CD4-positive, alpha-beta T cell (primary cell): Measurements from ENCODE around the gene SMC2. TPM values are rescaled to one million over a fixed set of nuclear protein-coding genes. Genes with fewer than 3 reads are reported as not detected.
A peak's percentile ranks its signal among the peaks of the same experiment; 100 is the strongest.

Source experiments
- ATAC-seq: fragments of 200-7000 bp; cut with Tn5 transposase; one replicate; pipeline ENCODE4 v1.10.0; 2022; ENCODE audit warnings: mild to moderate bottlenecking; ENCODE audit not compliant: poor library complexity
- CTCF ChIA-PET: fragments of 350-600 bp; sonication (Branson Sonifier 250); formaldehyde crosslinking; loops from one replicate; lab custom pipeline; 2021; ENCODE audit warnings: antibody characterized with exemption, inconsistent platforms; lab: Charles Lee
- POLR2A ChIA-PET: fragments of 350-600 bp; sonication (Branson Sonifier 250); formaldehyde crosslinking; loops from one replicate; lab custom pipeline; 2021; ENCODE audit warnings: antibody characterized with exemption, inconsistent platforms; lab: Charles Lee
- DNase-seq, 14 experiments: peaks; one replicate each; pipeline ENCODE4 v3.0.0-alpha.2; 2013 to 2020; ENCODE audit warnings: mixed read lengths in 2 of 14
- H3K27ac ChIP-seq, 2 donors: one replicate each; pipeline versions ENCODE4 v1.5.1 to v1.7.0; 2013; ENCODE audit warnings: low read length in 2 of 2, low read depth in 1 of 2, mild to moderate bottlenecking in 1 of 2
- H3K27me3 ChIP-seq, 2 experiments: 1 replicate in 1 of 2; 2 replicates in 1 of 2; pipeline versions ENCODE4 v1.6.1 to v1.7.0; 2013; ENCODE audit warnings: low read length in 2 of 2, control low read depth in 1 of 2, mild to moderate bottlenecking in 1 of 2, moderate library complexity in 1 of 2; ENCODE audit not compliant: insufficient read depth in 2 of 2, control insufficient read depth in 1 of 2
- H3K36me3 ChIP-seq: one replicate; pipeline ENCODE4 v1.6.1; 2013; ENCODE audit warnings: low read length, control low read depth; ENCODE audit not compliant: insufficient read depth
- H3K4me1 ChIP-seq: one replicate; pipeline ENCODE4 v1.6.1; 2013; ENCODE audit warnings: low read length, control low read depth; ENCODE audit not compliant: insufficient read depth
- H3K4me3 ChIP-seq: one replicate; pipeline ENCODE4 v1.5.1; 2013; ENCODE audit warnings: mild to moderate bottlenecking, low read length, moderate library complexity
- H3K9me3 ChIP-seq, 2 experiments: 1 replicate in 1 of 2; 2 replicates in 1 of 2; pipeline versions ENCODE4 v1.6.1 to v1.7.0; 2013; ENCODE audit warnings: low read length in 2 of 2, mild to moderate bottlenecking in 2 of 2, control low read depth in 1 of 2, moderate library complexity in 1 of 2; ENCODE audit not compliant: control insufficient read depth in 1 of 2, insufficient read depth in 1 of 2
- H3K27ac Mint-ChIP-seq: one replicate; pipeline ENCODE4 v1.8.0; 2020; ENCODE audit warnings: mixed read lengths
- H3K27me3 Mint-ChIP-seq: one replicate; pipeline ENCODE4 v1.8.0; 2021; ENCODE audit warnings: mixed read lengths
- H3K36me3 Mint-ChIP-seq: one replicate; pipeline ENCODE4 v1.8.0; 2021; ENCODE audit warnings: low read depth, mixed read lengths
- H3K4me1 Mint-ChIP-seq: one replicate; pipeline ENCODE4 v1.8.0; 2021; ENCODE audit warnings: low read depth, mixed read lengths
- H3K4me3 Mint-ChIP-seq: one replicate; pipeline ENCODE4 v1.8.0; 2020; ENCODE audit warnings: mild to moderate bottlenecking, mixed read lengths
- H3K9me3 Mint-ChIP-seq: one replicate; pipeline ENCODE4 v1.8.0; 2020; ENCODE audit warnings: mixed read lengths
- intact Hi-C, 2 experiments: fragments of 100-400 bp; cut with DNase I in 1 of 2; cut with micrococcal nuclease in 1 of 2; formaldehyde crosslinking; loops; one replicate each; pipeline versions ENCODE4 v1.15.1 to v1.9.0; 2023 to 2025; cut with DNase I, micrococcal nuclease
- polyA plus RNA-seq, 2 donors: library from polyadenylated mRNA; unstranded; fragments of 120-200 nt; gene quantifications; one replicate each; pipeline ENCODE4 v1.2.1, GENCODE V29; 2013
- total RNA-seq, 174 experiments: library from RNA in 2 of 174; stranded (reverse) in 2 of 174; gene quantifications; one replicate each; pipeline ENCODE4 v1.2.3 and lab custom pipeline; 2021 to 2026
- TF ChIP-seq, protein P1 (sequence below): fragments of 200-600 bp; IDR thresholded peaks from one replicate; pipeline ENCODE4 v1.8.0; 2022; ENCODE audit warnings: antibody characterized with exemption, mild to moderate bottlenecking

The SMC2 gene
- total RNA-seq = 1 to 10 TPM; 2.6 to 2.9 TPM
- 7.9 TPM for polyA plus RNA-seq (2013, experiment 1 of 2)
- polyA plus RNA-seq (2013, experiment 2 of 2) = 8.0 TPM
- 9.1 to 332 (median 45.5) reads per million in 172 experiments for total RNA-seq (lab: John Stamatoyannopoulos, UW)

DNA sequence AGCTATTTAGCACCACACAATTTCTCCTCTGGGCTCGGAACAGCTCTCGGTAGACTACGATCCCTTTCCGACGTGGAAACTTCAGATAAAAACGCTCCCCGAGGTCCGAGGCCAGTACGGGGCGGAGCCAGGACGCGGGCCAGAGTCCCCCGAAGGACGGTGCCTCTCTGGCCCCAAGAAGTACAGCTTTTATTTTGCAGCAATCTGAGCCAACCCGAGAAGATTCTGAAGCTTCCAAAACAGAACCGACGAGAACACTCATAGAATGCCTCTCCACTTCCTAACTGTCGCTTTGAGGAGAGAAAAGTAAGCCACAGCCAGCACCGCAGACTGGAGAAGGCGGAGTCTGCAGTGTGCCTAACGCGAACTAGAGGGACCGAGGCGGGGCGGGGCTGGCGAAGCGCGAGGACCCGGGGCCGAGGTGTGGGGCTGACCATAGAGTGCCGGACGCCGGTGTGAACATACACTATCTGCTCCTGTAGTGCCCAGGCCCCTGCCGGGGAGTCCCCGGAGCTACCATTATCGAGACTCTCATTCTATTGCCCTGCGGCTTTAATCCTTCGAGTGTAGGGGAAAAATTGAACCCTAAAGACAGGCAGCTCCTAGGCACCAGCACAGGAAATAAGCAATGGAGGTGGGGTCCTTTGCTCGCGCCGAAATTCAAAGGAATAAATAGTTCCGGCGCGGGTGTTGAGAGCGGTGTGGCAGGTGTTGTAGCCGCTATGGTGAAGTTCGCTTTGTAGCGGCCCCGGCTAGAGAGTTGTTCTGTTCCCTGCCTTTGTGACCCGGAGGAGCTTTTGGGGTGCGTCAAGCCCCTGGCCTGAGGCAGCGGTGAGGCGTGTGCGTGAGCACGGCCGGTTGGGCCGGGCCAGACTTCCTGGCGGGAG is at the start of gene SMC2:
Gene SMC2 (plus strand): TSS at position 663 of the 887 bp plus-strand sequence. CDS start 1,076 bp downstream, outside the sequence.
- CTCF ChIA-PET = no interaction called here
- DNase-seq (peak; percentile 90 to 96 (median 92)), ATAC-seq (peak; percentile 93)
- Mint-ChIP-seq H3K4me3 (peak within 1 kb of the TSS; percentile 99), H3K4me1 (peaks cover 60% of the 10 kb centered on the region), H3K27ac (peak within 1 kb of the TSS; percentile 99), H3K27me3 (no peaks in the 10 kb centered on the region), H3K9me3 (no peaks in the 10 kb centered on the region), H3K36me3 (peaks cover 14% of the 10 kb centered on the region)
- TF ChIP-seq, protein P1, sequence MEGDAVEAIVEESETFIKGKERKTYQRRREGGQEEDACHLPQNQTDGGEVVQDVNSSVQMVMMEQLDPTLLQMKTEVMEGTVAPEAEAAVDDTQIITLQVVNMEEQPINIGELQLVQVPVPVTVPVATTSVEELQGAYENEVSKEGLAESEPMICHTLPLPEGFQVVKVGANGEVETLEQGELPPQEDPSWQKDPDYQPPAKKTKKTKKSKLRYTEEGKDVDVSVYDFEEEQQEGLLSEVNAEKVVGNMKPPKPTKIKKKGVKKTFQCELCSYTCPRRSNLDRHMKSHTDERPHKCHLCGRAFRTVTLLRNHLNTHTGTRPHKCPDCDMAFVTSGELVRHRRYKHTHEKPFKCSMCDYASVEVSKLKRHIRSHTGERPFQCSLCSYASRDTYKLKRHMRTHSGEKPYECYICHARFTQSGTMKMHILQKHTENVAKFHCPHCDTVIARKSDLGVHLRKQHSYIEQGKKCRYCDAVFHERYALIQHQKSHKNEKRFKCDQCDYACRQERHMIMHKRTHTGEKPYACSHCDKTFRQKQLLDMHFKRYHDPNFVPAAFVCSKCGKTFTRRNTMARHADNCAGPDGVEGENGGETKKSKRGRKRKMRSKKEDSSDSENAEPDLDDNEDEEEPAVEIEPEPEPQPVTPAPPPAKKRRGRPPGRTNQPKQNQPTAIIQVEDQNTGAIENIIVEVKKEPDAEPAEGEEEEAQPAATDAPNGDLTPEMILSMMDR = no peak
- intact Hi-C loops = loop anchor here (2.0 to 10.0 kb wide), 6 partner anchors 82 to 1601 kb away; partner anchors contain the start of genes FKTN (in 2 of the 2), NIPSNAP3A (in 1 of the 2), SLC44A1 (in 1 of the 2) and TMEM38B (in 1 of the 2)
- Histone ChIP-seq H3K9me3 (no peaks in the 10 kb centered on the region), H3K27ac (peak within 1 kb of the TSS; percentile 80 to 92), H3K4me1 (peaks cover 15% of the 10 kb centered on the region), H3K27me3 (no peaks in the 10 kb centered on the region), H3K36me3 (no peaks in the 10 kb centered on the region), H3K4me3 (peak within 1 kb of the TSS; percentile 71)
- POLR2A ChIA-PET = interaction anchor here (0.7 to 3.3 kb wide), 10 partner anchors 8 to 1600 kb away, joined by 3 to 25 read pairs (median 3); partner anchors contain the start of genes NIPSNAP3A and TMEM38B

- H3K27ac Mint-ChIP-seq = no peak overlapping the region
- Histone ChIP-seq H3K36me3 (no peaks in the 10 kb centered on the region), H3K9me3 (no peaks in the 10 kb centered on the region), H3K4me1 (no peaks in the 10 kb centered on the region), H3K27me3 (no peaks in the 10 kb centered on the region), H3K27ac (no peak overlapping the region), H3K4me3 (no peak overlapping the region)
- POLR2A ChIA-PET = no interaction called here
- H3K4me1 Mint-ChIP-seq = no peaks in the 10 kb centered on the region
- no peaks in the 10 kb centered on the region for H3K9me3 Mint-ChIP-seq
- CTCF ChIA-PET = no interaction called here
- H3K4me3 Mint-ChIP-seq = no peak overlapping the region
- intact Hi-C loops = no loop called here
- ATAC-seq (no peak), DNase-seq (no peak)
- H3K36me3 Mint-ChIP-seq = no peaks in the 10 kb centered on the region
- peaks cover 16% of the 10 kb centered on the region for H3K27me3 Mint-ChIP-seq
- TF ChIP-seq, protein P1 = no peak
Measured at GRCh38 chr9:104068546-104068945, 25.6 kb upstream of the SMC2 start.

DNA sequence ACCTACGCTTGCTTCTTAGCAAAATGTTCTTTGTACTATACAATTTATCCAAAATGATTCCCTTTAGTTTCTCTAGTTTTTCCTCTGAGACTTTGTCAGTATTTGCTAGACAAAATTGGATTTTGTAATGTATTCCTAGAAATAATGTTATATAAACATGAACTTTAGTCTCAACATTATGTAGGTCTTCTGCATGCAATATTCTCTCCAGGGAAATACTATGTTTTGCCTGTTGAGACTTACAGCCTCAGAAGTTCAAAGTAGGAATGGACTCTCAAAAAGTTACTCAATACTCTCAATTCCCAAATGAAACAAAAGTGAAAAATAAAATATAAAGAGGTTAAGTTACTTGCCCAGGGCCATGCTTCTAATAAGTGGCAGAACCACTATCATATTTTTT is 24.8 kb upstream of the SMC2 start:
- ChIA-PET CTCF (no interaction called here), POLR2A (no interaction called here)
- intact Hi-C loops = no loop called here
- no peaks in the 10 kb centered on the region for H3K27me3 ChIP-seq
- no peaks in the 10 kb centered on the region for H3K36me3 ChIP-seq
- Mint-ChIP-seq H3K4me3 (no peak overlapping the region), H3K27ac (no peak overlapping the region), H3K27me3 (peaks cover 20% of the 10 kb centered on the region), H3K36me3 (no peaks in the 10 kb centered on the region), H3K4me1 (no peaks in the 10 kb centered on the region), H3K9me3 (no peaks in the 10 kb centered on the region)
- H3K4me3 ChIP-seq = no peak overlapping the region
- H3K27ac ChIP-seq = no peak overlapping the region
- H3K4me1 ChIP-seq = no peaks in the 10 kb centered on the region
- DNase-seq (no peak), ATAC-seq (no peak)
- H3K9me3 ChIP-seq = no peaks in the 10 kb centered on the region
- TF ChIP-seq, protein P1 = no peak
